HEK293 (cell line): ENCODE data around the gene ELOVL5.
A peak's percentile ranks its signal among the peaks of the same experiment; 100 is the strongest.
"Not testable (repeated sequence)": the region's sequence is repeated elsewhere in the genome, so short reads cannot be mapped to it uniquely, and the experiment has no call there.

Experiments
- CTCF ChIA-PET: fragments of 350-600 bp; formaldehyde crosslinking; extraction: SDS; loops from one replicate; lab custom pipeline; 2021; ENCODE audit warnings: antibody characterized with exemption; lab: Yijun Ruan, JAX
- POLR2A ChIA-PET: fragments of 300-600 bp; formaldehyde crosslinking; extraction: SDS; loops from one replicate; lab custom pipeline; 2020; ENCODE audit warnings: antibody characterized with exemption, inconsistent platforms; lab: Yijun Ruan, JAX
- H3K27ac ChIP-seq: fragments of 200-500 bp; sonication (Bioruptor generic); 2 replicates; pipeline ENCODE4 v1.5.1; 2014; ENCODE audit warnings: low read depth, low read length, control low read depth, inconsistent platforms; ENCODE audit errors: extremely low read depth
- H3K36me3 ChIP-seq, 2 experiments: fragments of 200-500 bp in 1 of 2; sonication (Bioruptor generic) in 1 of 2; 1 replicate in 1 of 2; 2 replicates in 1 of 2; pipeline ENCODE4 v1.5.1; 2014 to 2017; ENCODE audit warnings: inconsistent platforms in 2 of 2, low read length in 2 of 2; ENCODE audit not compliant: control insufficient read depth in 2 of 2, insufficient read depth in 1 of 2
- H3K4me1 ChIP-seq: fragments of 200-500 bp; sonication (Bioruptor generic); 2 replicates; pipeline ENCODE4 v1.5.1; 2014; ENCODE audit warnings: mild to moderate bottlenecking, low read length, inconsistent platforms; ENCODE audit not compliant: control insufficient read depth, insufficient read depth
- H3K4me3 ChIP-seq: 2 replicates; pipeline ENCODE4 v1.5.1; 2011; ENCODE audit warnings: low read depth, mild to moderate bottlenecking, control low read depth, low read length, moderate library complexity
- H3K9me3 ChIP-seq: fragments of 200-500 bp; sonication (Bioruptor generic); 2 replicates; pipeline ENCODE4 v1.5.1; 2014; ENCODE audit warnings: low read depth, low read length, inconsistent platforms; ENCODE audit not compliant: control insufficient read depth, insufficient read depth
- AEBP2 ChIP-seq: fragments of 450-650 bp; formaldehyde crosslinking; IDR thresholded peaks from 2 replicates; pipeline ENCODE4 v1.5.1; 2016; ENCODE audit warnings: missing biosample characterization, missing genetic modification characterization, borderline replicate concordance
- GLI4 ChIP-seq: fragments of 450-650 bp; formaldehyde crosslinking; IDR thresholded peaks from 2 replicates; pipeline ENCODE4 v1.5.1; 2016; ENCODE audit warnings: missing biosample characterization, missing genetic modification characterization
- KLF16 ChIP-seq: fragments of 450-650 bp; formaldehyde crosslinking; IDR thresholded peaks from 2 replicates; pipeline ENCODE4 v1.5.1; 2017; ENCODE audit warnings: missing biosample characterization, missing genetic modification characterization
- MZF1 ChIP-seq: fragments of 450-650 bp; formaldehyde crosslinking; IDR thresholded peaks from 2 replicates; pipeline ENCODE4 v1.5.1; 2017; ENCODE audit warnings: missing biosample characterization, missing genetic modification characterization, borderline replicate concordance
- PRDM10 ChIP-seq: fragments of 450-650 bp; formaldehyde crosslinking; IDR thresholded peaks from 2 replicates; pipeline ENCODE4 v1.5.1; 2016; ENCODE audit warnings: missing biosample characterization, missing genetic modification characterization
- PRDM4 ChIP-seq: fragments of 450-650 bp; formaldehyde crosslinking; IDR thresholded peaks from 2 replicates; pipeline ENCODE4 v1.5.1; 2017; ENCODE audit warnings: missing biosample characterization, missing genetic modification characterization
- ZBTB49 ChIP-seq: fragments of 450-650 bp; formaldehyde crosslinking; IDR thresholded peaks from 2 replicates; pipeline ENCODE4 v1.5.1; 2016; ENCODE audit warnings: missing biosample characterization, missing genetic modification characterization, low read depth
- ZEB2 ChIP-seq: fragments of 450-650 bp; formaldehyde crosslinking; IDR thresholded peaks from 2 replicates; pipeline ENCODE4 v1.5.1; 2016; ENCODE audit warnings: missing biosample characterization, missing genetic modification characterization
- ZNF140 ChIP-seq: fragments of 450-650 bp; formaldehyde crosslinking; IDR thresholded peaks from 2 replicates; pipeline ENCODE4 v1.5.1; 2016; ENCODE audit warnings: missing biosample characterization, missing genetic modification characterization
- ZNF146 ChIP-seq: fragments of 450-650 bp; formaldehyde crosslinking; IDR thresholded peaks from 2 replicates; pipeline ENCODE4 v1.5.1; 2016; ENCODE audit warnings: missing biosample characterization, missing genetic modification characterization
- ZNF248 ChIP-seq: fragments of 450-650 bp; formaldehyde crosslinking; IDR thresholded peaks from 2 replicates; pipeline ENCODE4 v1.5.1; 2017; ENCODE audit warnings: missing biosample characterization, missing genetic modification characterization
- ZNF350 ChIP-seq: fragments of 450-650 bp; formaldehyde crosslinking; IDR thresholded peaks from 2 replicates; pipeline ENCODE4 v1.5.0; 2017; ENCODE audit warnings: missing biosample characterization, mild to moderate bottlenecking, missing genetic modification characterization
- ZNF558 ChIP-seq: fragments of 450-650 bp; formaldehyde crosslinking; IDR thresholded peaks from 2 replicates; pipeline ENCODE4 v1.5.1; 2016; ENCODE audit warnings: missing biosample characterization, missing genetic modification characterization
- ZNF580 ChIP-seq: fragments of 450-650 bp; formaldehyde crosslinking; IDR thresholded peaks from 2 replicates; pipeline ENCODE4 v1.5.1; 2016; ENCODE audit warnings: missing biosample characterization, missing genetic modification characterization
- ZNF776 ChIP-seq: fragments of 450-650 bp; formaldehyde crosslinking; IDR thresholded peaks from 2 replicates; pipeline ENCODE4 v1.5.0; 2017; ENCODE audit warnings: missing biosample characterization, missing genetic modification characterization, borderline replicate concordance
- ZXDB ChIP-seq: fragments of 450-650 bp; formaldehyde crosslinking; IDR thresholded peaks from 2 replicates; pipeline ENCODE4 v1.5.1; 2016; ENCODE audit warnings: missing biosample characterization, missing genetic modification characterization

Gene ELOVL5

GRCh38 chr6:53317299-53317698 is 31.5 kb downstream of the ELOVL5 start:
- H3K9me3 ChIP-seq, H3K4me3 ChIP-seq, POLR2A ChIA-PET, CTCF ChIA-PET, H3K36me3 ChIP-seq, H3K27ac ChIP-seq: not testable (repeated sequence)
- peaks cover 25% of the 10 kb centered on the region for H3K4me1 ChIP-seq
- TF ChIP-seq MZF1, result 0 out of 2 replicates have a peak, but pooled peaks have one; percentile 25
- TF ChIP-seq ZNF580, result peak; percentile 51; the same call in 1 of the 2 replicates
- TF ChIP-seq ZNF146 (tag by site-specific recombination), result peak; percentile 98

GRCh38 chr6:53316142-53316541 is 32.6 kb downstream of the ELOVL5 start:
- no peak overlapping the region for H3K4me3 ChIP-seq
- CTCF ChIA-PET, result interaction anchor here (0.7 kb wide), 2 partner anchors 10 to 43 kb away, joined by 3 to 5 read pairs; no protein-coding TSS in a partner anchor
- TF ChIP-seq ZEB2 (tag by site-specific recombination), result no peak
- no peak for TF ChIP-seq PRDM10 (tag by site-specific recombination)
- TF ChIP-seq ZNF776 (tag by site-specific recombination), result no peak
- TF ChIP-seq AEBP2, result no peak
- no peak for TF ChIP-seq ZNF350
- TF ChIP-seq ZBTB49 (tag by site-specific recombination), result no peak
- TF ChIP-seq ZXDB, result no peak
- no peak for TF ChIP-seq PRDM4
- no peak for TF ChIP-seq KLF16 (tag by site-specific recombination)
- no peak for TF ChIP-seq ZNF248 (tag by site-specific recombination)
- TF ChIP-seq MZF1, result no peak
- TF ChIP-seq ZNF558, result no peak
- no peak for TF ChIP-seq GLI4 (tag by site-specific recombination)
- TF ChIP-seq ZNF140 (tag by site-specific recombination), result no peak
- POLR2A ChIA-PET, result no interaction called here
- peaks cover 17% of the 10 kb centered on the region for H3K4me1 ChIP-seq
- H3K27ac ChIP-seq, result no peak overlapping the region
- no peaks in the 10 kb centered on the region for H3K9me3 ChIP-seq
- no peaks in the 10 kb centered on the region for H3K36me3 ChIP-seq
